Smooth muscle cell of the brain vasculature (primary cell): ENCODE measurements around the gene KCNN4.
A peak's percentile ranks its signal among the peaks of the same experiment; 100 is the strongest.

Experiments used
- DNase-seq: peaks from one replicate; pipeline ENCODE4 v3.0.0-alpha.2; 2012; ENCODE audit warnings: low read depth, low spot score

KCNN4 gene

DNA sequence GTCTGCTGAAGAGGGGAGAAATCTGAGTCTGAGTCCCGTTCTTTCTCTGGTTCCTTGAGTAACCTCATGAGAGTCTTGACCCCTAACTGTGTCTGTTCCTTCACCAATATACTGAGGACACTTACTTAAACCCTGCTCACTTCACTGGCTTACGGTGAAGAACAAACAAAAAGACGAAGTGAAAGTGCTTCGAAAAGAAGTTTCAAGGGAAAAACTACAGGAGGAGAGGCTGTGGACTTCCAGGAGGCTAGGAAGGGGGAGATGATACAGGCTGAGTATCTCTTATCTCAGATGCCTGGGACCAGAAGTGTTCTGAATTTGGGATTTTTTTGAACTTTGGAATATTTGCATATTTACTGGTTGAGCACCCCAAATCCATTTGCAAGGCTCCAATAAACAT, 32.1 kb downstream of the KCNN4 start:
- DNase-seq = no peak

GRCh38 chr19:43748205-43748594, 32.6 kb downstream of the KCNN4 start:
- DNase-seq = no peak

DNA sequence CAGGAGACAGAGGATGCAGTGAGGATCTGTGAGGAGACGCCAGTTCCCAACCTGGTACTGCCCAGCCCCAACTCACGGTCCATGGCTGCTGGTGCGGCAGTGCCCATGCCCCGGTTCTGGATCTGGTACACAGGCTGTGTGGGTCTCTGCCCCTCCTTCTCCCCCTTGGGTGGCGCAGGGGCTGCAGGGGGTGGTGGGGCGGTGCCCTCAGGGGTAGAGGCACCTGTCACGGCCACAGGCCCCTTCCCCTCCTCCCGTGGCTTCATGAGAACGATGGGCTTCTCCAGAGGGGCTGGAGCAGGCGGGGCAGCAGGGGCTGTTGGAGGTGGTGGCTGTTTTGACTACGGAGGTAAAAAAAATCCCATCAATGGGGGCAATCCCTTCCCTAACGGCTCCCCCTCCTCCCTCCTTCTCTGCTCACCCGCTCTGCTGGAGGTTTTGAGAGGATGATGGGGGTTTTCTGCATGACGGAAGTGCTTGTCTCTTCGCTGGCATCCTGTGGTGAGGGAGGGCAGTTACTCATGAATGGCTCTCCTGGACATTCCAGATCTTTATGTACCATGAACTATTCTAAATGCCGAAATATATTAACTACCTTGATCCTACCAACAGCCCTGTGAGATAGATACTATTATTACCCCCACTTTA, 33.1 kb downstream of the KCNN4 start:
- DNase-seq = no peak

DNA sequence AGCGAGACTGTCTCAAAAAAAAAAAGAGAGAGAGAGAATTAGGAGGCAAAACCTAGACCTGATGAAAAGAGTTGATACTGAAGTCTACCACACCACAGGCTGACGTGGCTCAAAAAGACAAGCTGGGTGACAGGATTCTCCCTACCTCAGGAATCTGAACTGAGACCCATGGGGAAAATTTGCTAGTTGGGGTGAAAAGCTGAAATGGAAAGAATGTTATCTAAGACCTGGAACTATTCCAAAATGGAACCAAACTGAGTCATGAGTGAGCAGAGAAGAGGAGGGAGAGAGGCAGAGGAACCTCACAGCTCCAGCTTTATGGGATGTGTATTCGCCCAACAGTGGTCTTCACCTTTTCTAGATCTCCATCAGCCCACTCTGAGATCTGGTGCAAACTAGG, 37.7 kb downstream of the KCNN4 start:
- DNase-seq = no peak

- no peak for DNase-seq
These were observed 39.5 kb downstream of the KCNN4 start for GRCh38 chr19:43741075-43741825.

DNA sequence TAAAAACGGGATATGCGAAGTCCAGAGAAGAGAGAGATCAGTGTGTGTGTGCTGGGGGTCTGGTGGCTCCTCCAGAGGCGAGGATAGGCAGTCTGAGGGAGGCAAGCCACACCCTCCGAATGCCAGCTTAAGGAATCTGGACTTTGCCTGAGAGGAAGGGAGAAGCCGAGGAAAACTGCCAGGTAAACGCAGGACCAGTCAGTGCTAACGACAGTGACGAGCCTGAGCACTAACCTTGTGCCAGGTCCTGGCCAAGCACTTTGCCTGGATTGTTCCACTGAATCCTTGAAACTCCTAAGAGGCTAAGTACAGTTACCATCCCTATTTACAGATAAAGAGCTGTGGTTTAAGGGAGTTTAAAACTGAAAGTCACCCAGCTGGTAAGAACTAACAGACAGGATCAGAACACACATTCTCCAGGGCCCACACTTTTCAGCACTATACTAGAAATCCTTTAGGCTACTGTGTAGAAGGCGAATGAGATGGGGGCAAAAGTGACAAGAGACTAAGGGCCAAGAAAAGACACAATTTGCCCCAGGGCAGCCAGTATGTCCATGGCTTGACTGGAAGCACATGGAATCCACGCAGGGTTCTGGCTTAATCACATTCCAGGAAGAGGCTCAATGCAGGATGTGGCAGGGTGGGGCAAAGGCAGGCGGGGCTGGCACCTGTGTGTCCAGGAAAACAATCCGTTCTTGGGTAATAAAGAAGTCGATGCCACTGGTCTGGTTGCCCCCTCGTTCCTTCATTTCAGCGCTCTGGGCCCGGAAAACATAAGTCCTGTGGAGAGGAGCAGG, 41.1 kb downstream of the KCNN4 start:
- no peak for DNase-seq

DNA sequence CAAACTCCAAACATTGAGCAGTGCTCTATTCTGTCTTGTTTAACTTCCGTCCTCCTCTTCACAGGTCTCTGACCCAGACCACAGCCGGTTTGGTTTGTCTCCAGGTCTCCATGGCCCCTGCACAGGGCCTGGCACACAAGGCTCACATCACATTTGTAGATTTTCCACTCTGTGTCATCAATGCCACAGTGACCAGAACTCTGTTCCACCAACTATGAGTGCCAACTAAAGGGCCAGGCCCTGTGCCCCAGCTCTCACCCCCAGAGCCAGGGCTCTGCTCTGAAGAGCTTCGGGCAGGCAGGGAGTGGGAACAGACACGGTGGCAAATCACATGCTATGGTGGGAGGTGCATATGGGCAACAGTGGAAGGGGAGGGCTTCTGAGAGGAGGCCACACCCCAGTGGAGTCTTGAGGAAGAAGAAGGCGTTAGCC, 42.0 kb downstream of the KCNN4 start:
- DNase-seq = no peak

DNA sequence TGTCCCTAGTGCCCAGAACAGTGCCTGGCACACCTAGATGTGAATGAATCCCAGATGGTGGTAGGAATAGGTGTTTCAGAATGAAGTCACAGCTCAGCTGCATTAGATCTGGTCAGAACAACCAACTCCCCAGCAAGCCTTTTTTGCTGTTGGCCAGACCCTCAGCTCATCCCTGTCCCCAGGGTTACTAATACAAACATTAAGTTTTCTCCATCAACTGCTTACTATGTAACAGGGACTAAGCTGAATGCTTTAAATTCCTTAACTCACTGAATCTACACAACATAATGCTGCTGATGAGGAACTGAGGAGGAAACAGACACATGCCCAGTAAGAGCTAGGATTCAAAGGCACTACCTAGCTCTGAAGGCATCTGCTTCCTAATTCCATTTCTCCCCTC, 44.8 kb downstream of the KCNN4 start:
- DNase-seq = no peak

- DNase-seq = no peak
These were observed 45.8 kb downstream of the KCNN4 start for GRCh38 chr19:43735013-43735412.

DNA sequence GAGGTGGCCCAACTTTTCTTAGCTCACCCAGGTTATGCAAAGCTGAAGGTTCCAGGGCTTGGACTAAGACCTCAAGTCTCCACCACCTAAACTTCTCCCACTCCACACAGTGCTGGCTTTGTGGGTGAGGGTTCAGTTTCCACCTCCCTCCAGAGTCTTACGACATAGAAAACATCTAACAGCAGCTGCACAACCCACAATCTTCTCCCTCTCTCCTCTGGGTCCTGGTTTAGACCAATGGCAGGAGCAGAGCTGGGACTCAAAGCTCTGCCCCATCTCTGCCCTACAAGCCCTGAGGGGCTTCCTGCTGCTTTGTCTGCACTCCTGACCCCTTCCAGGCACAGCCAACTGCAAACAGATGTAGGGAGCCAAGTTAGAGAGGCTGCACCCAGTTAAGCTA, 48.9 kb downstream of the KCNN4 start:
- peak; percentile 95 for DNase-seq

- DNase-seq = peak; percentile 58
These were observed 49.4 kb downstream of the KCNN4 start for GRCh38 chr19:43731346-43731745.

- no peak for DNase-seq
These were observed 50.9 kb downstream of the KCNN4 start for GRCh38 chr19:43729919-43730318.

DNA sequence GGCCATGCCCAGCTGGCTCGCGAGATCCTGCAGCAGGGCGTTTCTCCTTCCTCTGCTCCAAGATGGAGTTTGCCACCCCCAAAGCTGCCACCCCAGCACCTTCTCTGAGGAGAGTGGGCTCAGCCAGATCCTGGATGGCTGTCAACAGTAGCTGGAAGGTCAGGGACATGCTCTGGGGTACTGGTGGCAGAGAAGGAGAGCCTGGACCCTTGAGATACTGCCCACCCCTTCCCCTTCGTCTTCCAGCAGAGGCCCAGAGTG, 53.2 kb downstream of the KCNN4 start:
- DNase-seq = no peak

- no peak for DNase-seq
These were observed 53.8 kb downstream of the KCNN4 start for GRCh38 chr19:43726736-43727592.

- DNase-seq = no peak
These were observed 55.3 kb downstream of the KCNN4 start for GRCh38 chr19:43725468-43725867.

- no peak for DNase-seq
These were observed 55.9 kb downstream of the KCNN4 start for GRCh38 chr19:43724896-43725295.

DNA sequence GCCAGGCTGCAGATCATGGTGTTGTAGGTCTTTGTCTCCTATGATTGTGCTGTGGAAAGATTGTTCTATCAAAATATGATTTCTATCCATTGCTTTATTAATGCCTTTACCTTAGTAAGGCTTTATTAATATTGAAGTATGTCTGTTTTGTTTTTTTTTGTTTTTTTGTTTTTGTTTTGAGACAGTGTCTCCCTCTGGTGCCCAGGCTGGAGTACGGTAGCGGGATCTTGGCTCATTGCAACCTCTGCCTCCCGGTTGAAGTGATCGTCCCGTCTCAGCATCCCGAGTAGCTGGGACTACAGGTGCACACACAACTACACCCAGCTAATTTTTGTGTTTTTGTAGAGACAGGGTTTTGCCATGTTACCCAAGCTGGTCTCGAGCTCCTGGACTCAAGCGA, 57.2 kb downstream of the KCNN4 start:
- no peak for DNase-seq

DNA sequence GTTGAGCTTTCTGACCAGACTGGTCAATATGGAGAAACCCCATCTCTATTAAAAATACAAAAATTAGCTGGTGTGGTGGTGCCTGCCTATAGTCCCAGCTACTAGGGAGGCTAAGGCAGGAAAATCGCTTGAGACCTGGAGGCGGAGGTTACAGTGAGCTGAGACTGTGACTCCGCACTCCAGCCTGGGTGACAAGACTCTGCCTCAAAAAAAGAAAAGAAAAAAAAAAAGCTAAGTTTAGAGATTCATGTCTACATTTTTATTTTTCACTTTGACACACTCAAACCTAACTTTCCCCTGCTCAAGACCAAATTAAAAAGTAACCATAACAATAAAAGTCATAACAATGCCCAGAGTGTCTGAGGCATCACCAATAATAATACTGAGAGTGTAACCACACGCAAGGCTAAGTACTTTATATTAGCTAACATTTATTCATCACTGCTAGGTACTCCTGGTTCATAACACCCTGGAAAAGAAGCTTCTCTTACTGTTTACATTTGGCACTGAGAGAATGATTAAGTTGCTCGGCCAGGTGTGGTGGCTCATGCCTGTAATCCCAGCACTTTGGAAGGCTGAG, 59.2 kb downstream of the KCNN4 start:
- no peak for DNase-seq

DNA sequence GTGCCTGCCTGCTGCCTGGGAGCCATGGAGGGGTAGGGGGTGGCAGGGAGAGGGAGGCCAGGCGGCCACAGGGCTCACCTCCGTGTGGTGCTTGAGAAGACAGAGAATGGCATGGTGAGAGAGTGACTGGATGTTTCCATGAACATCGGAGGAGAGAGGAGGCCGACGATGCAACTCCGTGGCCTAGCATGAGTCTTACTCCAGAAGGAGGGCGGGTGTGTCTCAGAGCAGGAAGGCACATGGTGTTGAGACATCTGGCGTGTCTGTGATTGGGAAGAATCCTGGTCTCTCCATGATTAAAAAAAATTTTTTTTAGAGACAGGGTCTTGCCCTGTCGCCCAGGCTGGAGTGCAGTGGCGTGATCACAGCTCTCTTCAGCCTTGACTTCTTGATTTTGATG, 59.8 kb downstream of the KCNN4 start:
- DNase-seq = no peak

GRCh38 chr19:43719918-43720317, 60.9 kb downstream of the KCNN4 start:
- no peak for DNase-seq

- no peak for DNase-seq
These were observed 61.4 kb downstream of the KCNN4 start for GRCh38 chr19:43719378-43719868.
